HG02973 (cell line): Measurements from ENCODE around the gene CDKN2B-AS1.

Source experiments
- ATAC-seq: cut with Tn5 transposase; IDR thresholded peaks from one replicate; pipeline ENCODE4 v1.9.1; 2021; ENCODE audit warnings: moderate library complexity; ENCODE audit not compliant: unreplicated experiment

Gene CDKN2B-AS1

GRCh38 chr9:21982391-21982790 lies 12.2 kb upstream of the CDKN2B-AS1 start:
- no peak for ATAC-seq

- ATAC-seq, result no peak
These were observed 11.6 kb upstream of the CDKN2B-AS1 start for GRCh38 chr9:21982861-21983560.

- no peak for ATAC-seq
These were observed 11.0 kb upstream of the CDKN2B-AS1 start for GRCh38 chr9:21983561-21983935.

- ATAC-seq, result no peak
These were observed 10.5 kb upstream of the CDKN2B-AS1 start for GRCh38 chr9:21984101-21984500.

- no peak for ATAC-seq
These were observed 8.5 kb upstream of the CDKN2B-AS1 start for GRCh38 chr9:21985964-21986667.

- no peak for ATAC-seq
These were observed 6.3 kb upstream of the CDKN2B-AS1 start for GRCh38 chr9:21988056-21988990.

GRCh38 chr9:21989440-21990189 lies 5.0 kb upstream of the CDKN2B-AS1 start:
- ATAC-seq, result no peak

GRCh38 chr9:21991072-21991959 lies 3.3 kb upstream of the CDKN2B-AS1 start:
- ATAC-seq, result no peak

- no peak for ATAC-seq
These were observed 1.6 kb upstream of the CDKN2B-AS1 start for GRCh38 chr9:21993007-21993406.

- peak; percentile 32 for ATAC-seq
These were observed 567 bp upstream of the CDKN2B-AS1 start, which contains the start of gene CDKN2A for GRCh38 chr9:21993893-21994555. CDKN2A (minus strand) TSS chr9:21994392.

- peak; percentile 79 for ATAC-seq
These were observed 545 bp downstream of the CDKN2B-AS1 start for GRCh38 chr9:21995006-21995665.

- ATAC-seq, result no peak
These were observed 1.2 kb downstream of the CDKN2B-AS1 start for GRCh38 chr9:21995666-21996398.

GRCh38 chr9:21996438-21996837 lies 1.8 kb downstream of the CDKN2B-AS1 start:
- ATAC-seq, result no peak

- no peak for ATAC-seq
These were observed 2.3 kb downstream of the CDKN2B-AS1 start for GRCh38 chr9:21996858-21997257.

- ATAC-seq, result no peak
These were observed 2.9 kb downstream of the CDKN2B-AS1 start for GRCh38 chr9:21997480-21997879.

GRCh38 chr9:21998026-21998425 lies 3.4 kb downstream of the CDKN2B-AS1 start:
- no peak for ATAC-seq

GRCh38 chr9:22002038-22002437 lies 7.4 kb downstream of the CDKN2B-AS1 start:
- no peak for ATAC-seq
